GM12865 (cell line): Measurements from ENCODE around the gene LPP.

ENCODE experiments used
- DNase-seq: peaks from one replicate; pipeline ENCODE4 v3.0.0; 2010; ENCODE audit warnings: low read depth
- H3K4me3 ChIP-seq: 2 replicates; pipeline ENCODE4 v1.5.1; 2011; ENCODE audit warnings: mild to moderate bottlenecking, low read depth, low read length, control low read depth
- CTCF ChIP-seq: IDR thresholded peaks from 2 replicates; pipeline ENCODE4 v1.5.1; 2011; ENCODE audit warnings: low read length, control low read depth, low read depth, inconsistent platforms; ENCODE audit not compliant: insufficient read depth; ENCODE audit errors: missing control alignments

LPP gene

DNA sequence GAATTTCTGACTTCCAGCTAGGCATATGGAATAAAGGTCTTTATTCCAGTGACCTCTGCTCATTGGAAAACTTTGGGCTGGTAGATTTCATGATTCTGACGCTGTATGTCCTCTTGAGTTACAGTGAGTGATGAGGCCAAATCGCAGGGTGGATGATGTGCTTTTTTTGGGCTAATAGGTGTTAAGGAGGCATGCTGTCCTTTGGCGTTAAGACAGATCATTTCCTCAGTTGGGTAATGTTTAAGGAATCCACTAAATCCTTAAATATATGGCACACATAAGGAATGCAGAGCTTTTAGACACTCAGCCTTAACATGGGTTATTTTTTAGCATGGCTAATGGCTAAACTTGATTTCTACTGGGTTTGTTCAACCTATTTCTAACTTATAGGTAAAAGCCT is 87.9 kb downstream of the LPP start:
- no peak for TF ChIP-seq CTCF
- no peak for DNase-seq
- H3K4me3 ChIP-seq = no peak overlapping the region

DNA sequence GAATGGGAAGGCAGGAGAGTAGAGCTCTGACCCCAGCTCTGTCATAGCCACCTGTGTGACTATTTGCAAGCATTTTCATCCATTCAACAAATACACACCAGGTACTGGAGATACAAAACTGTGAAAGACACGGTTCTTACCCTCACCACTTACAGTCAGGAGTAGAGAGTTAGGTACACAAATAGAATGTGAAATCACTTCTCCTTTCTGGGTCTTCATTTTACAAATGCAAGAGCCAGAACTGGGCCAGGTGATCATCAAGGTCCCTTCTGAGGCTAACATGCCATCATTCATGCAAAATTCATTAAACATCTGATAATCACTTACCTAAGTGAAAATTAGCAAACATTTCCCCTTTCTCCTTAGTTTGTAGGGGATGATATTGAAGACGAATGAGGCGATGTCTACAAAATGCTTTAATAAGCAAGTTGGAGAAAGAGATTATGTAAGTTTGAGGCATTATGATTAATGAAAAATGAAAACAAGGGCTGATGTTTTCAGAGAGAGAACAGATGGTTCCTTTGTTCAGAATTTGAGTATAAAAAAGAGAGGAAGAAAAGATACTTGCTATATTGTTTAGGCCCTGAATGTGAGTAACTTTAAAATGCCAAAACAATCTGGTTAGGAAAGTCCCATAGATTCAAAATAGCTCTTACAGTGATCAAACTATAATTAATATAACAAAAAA is 88.6 kb downstream of the LPP start:
- H3K4me3 ChIP-seq = no peak overlapping the region
- TF ChIP-seq CTCF = no peak
- DNase-seq = peak; percentile 21

- no peak for TF ChIP-seq CTCF
- DNase-seq = no peak
- H3K4me3 ChIP-seq = no peak overlapping the region
These were observed 89.3 kb downstream of the LPP start for GRCh38 chr3:188243124-188243795.

DNA sequence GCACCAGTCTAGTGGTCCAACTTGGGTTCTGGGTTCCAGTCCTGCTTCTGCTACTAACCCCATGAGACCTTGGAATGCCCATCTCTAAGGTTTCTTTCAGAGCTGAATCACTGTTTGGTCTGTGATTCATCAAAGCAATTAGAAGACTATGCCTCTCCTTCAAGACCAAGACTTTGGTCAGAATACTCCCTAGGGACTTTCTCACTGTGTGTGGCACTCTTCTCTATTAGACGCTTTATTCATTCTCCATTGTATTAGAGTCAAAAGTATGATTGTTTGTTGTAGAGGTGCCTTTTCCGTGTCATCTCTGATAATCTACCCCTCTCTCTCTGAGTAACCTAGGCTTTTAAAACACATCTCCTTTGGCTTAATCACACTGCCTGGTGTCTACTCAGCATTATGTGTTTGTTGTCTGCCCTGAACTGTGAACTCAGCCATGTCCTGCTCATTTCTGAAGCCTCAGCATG is 90.5 kb downstream of the LPP start:
- no peak overlapping the region for H3K4me3 ChIP-seq
- DNase-seq = no peak
- TF ChIP-seq CTCF = no peak

DNA sequence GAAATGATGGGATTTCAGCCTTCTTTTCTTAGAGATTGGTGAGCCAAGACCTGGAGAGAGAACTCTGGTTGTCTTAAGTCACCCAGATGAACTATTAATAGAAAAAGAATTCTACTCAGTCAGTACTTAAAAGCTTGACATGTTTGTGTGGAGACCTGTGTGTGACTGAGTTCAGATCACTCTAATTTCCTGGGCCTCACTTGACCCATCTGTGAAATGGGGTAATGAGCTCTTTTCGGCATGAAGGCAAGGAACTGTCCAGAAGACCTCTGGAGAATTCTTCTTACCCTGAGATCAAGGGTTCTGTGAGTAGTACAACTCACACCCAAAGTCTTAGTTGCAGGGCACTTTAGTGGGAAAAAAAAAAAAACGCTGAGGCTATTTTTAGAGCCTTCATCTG is 92.9 kb downstream of the LPP start:
- DNase-seq = no peak
- no peak overlapping the region for H3K4me3 ChIP-seq
- TF ChIP-seq CTCF = no peak

- TF ChIP-seq CTCF = no peak
- H3K4me3 ChIP-seq = no peak overlapping the region
- DNase-seq = no peak
These were observed 94.1 kb downstream of the LPP start for GRCh38 chr3:188248036-188248561.
